ENCODE data around the gene ABCA7. TPM values are rescaled to one million over a fixed set of nuclear protein-coding genes. Genes with fewer than 3 reads are reported as not detected.

The ABCA7 gene
- total and polyA plus RNA-seq, 2 of the 13 experiments (the other 11 are each of a cell fraction or from before 2014, with no cell fraction given), result 4.4 to 32.4 TPM

DNA sequence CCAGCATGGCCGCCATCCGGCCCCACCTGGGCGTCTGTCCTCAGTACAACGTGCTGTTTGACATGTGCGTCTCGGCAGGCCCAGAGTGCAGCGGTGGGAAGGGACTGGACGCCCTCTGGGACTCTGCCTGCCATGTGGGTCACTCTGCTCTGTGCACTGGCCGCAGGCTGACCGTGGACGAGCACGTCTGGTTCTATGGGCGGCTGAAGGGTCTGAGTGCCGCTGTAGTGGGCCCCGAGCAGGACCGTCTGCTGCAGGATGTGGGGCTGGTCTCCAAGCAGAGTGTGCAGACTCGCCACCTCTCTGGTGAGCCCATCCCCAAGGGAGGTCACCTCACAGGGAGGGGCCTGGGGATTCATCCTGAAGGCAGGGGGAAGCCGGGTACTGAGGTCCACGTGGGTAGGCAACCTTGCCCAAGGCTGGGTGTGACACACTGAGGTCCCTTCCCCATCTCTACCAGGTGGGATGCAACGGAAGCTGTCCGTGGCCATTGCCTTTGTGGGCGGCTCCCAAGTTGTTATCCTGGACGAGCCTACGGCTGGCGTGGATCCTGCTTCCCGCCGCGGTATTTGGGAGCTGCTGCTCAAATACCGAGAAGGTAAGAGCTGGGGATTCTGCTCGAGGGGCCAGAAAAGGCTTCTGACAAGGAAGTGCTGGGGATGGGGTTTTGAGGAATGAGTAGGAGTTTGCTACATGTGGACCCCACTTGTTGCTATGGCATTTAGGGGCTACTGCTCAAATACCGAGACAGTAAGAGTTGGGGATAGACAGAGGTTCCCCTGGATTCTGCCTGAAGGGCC is 11.3 kb downstream of the ABCA7 start (continued):
- TF ChIP-seq, protein P1, sequence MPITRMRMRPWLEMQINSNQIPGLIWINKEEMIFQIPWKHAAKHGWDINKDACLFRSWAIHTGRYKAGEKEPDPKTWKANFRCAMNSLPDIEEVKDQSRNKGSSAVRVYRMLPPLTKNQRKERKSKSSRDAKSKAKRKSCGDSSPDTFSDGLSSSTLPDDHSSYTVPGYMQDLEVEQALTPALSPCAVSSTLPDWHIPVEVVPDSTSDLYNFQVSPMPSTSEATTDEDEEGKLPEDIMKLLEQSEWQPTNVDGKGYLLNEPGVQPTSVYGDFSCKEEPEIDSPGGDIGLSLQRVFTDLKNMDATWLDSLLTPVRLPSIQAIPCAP (CRISPR knock-in tag; IDR thresholded peaks at IDR 0.05; ENCODE audit: low read depth), result peak; percentile 86
- TF ChIP-seq, protein P2, sequence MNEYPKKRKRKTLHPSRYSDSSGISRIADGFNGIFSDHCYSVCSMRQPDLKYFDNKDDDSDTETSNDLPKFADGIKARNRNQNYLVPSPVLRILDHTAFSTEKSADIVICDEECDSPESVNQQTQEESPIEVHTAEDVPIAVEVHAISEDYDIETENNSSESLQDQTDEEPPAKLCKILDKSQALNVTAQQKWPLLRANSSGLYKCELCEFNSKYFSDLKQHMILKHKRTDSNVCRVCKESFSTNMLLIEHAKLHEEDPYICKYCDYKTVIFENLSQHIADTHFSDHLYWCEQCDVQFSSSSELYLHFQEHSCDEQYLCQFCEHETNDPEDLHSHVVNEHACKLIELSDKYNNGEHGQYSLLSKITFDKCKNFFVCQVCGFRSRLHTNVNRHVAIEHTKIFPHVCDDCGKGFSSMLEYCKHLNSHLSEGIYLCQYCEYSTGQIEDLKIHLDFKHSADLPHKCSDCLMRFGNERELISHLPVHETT (CRISPR knock-in tag; conservative IDR thresholded peaks at IDR 0.05), result 0 out of 2 replicates have a peak, but pooled peaks have one; percentile 36
- TF ChIP-seq HNRNPLL (IDR thresholded peaks at IDR 0.05; ENCODE audit: low read depth, low read length, poor library complexity, severe bottlenecking) (peak; percentile 38), NKX3-1 (CRISPR knock-in tag; IDR thresholded peaks at IDR 0.05) (0 out of 2 replicates have a peak, but pooled peaks have one; percentile 51), ZNF549 (CRISPR knock-in tag; IDR thresholded peaks at IDR 0.05) (no peak), BRCA1 (CRISPR knock-in tag; IDR thresholded peaks at IDR 0.05) (no peak), ZNF501 (CRISPR knock-in tag; IDR thresholded peaks at IDR 0.05) (peak; percentile 87), ZNF263 (CRISPR knock-in tag; IDR thresholded peaks at IDR 0.05) (peak; percentile 78; the same call in 1 of the 2 replicates), PLRG1 (conservative IDR thresholded peaks at IDR 0.05) (no peak), PAX8 (CRISPR knock-in tag; IDR thresholded peaks at IDR 0.05; ENCODE audit: borderline replicate concordance) (peak; percentile 82; the same call in 1 of the 2 replicates), RFXAP (CRISPR knock-in tag; IDR thresholded peaks at IDR 0.05; ENCODE audit: borderline replicate concordance) (no peak; the same call in 1 of the 2 replicates), NCOR1 (IDR thresholded peaks at IDR 0.05; ENCODE audit: borderline replicate concordance, low read length) (no peak), ZNF274 (CRISPR knock-in tag; IDR thresholded peaks at IDR 0.05) (peak; percentile 57), ZNF350 (CRISPR knock-in tag; IDR thresholded peaks at IDR 0.05; ENCODE audit: borderline replicate concordance, low read depth) (peak; percentile 59), SMAD3 (CRISPR knock-in tag; IDR thresholded peaks at IDR 0.05) (no peak; the same call in 1 of the 2 replicates), STAG1 (CRISPR knock-in tag; IDR thresholded peaks at IDR 0.05) (no peak), ZNF772 (CRISPR knock-in tag; IDR thresholded peaks at IDR 0.05) (peak; percentile 63; the same call in 1 of the 2 replicates), THAP11 (CRISPR knock-in tag; IDR thresholded peaks at IDR 0.05) (peak; percentile 39; the same call in 1 of the 2 replicates), ZNF382 (CRISPR knock-in tag; IDR thresholded peaks at IDR 0.05; ENCODE audit: borderline replicate concordance) (no peak), ZNF383 (CRISPR knock-in tag; IDR thresholded peaks at IDR 0.05; ENCODE audit: borderline replicate concordance) (no peak), ZNF703 (CRISPR knock-in tag; IDR thresholded peaks at IDR 0.05; ENCODE audit: borderline replicate concordance) (no peak), ZNF672 (CRISPR knock-in tag; IDR thresholded peaks at IDR 0.05) (no peak), ZNF24 (IDR thresholded peaks at IDR 0.05) (no peak), ZNF468 (CRISPR knock-in tag; IDR thresholded peaks at IDR 0.05) (0 out of 2 replicates have a peak, but pooled peaks have one; percentile 79), NFE2 (CRISPR knock-in tag; IDR thresholded peaks at IDR 0.05) (no peak), ZNF788 (CRISPR knock-in tag; IDR thresholded peaks at IDR 0.05; ENCODE audit: borderline replicate concordance) (peak; percentile 80; the same call in 1 of the 2 replicates), ZBTB8A (CRISPR knock-in tag; IDR thresholded peaks at IDR 0.05; ENCODE audit: borderline replicate concordance, low read depth) (no peak)
- TF ChIP-seq, protein P3, sequence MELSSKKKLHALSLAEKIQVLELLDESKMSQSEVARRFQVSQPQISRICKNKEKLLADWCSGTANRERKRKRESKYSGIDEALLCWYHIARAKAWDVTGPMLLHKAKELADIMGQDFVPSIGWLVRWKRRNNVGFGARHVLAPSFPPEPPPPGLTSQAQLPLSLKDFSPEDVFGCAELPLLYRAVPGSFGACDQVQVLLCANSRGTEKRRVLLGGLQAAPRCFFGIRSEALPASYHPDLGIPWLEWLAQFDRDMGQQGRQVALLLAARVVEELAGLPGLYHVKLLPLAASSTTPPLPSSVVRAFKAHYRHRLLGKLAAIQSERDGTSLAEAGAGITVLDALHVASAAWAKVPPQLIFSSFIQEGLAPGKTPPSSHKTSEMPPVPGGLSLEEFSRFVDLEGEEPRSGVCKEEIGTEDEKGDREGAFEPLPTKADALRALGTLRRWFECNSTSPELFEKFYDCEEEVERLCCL (CRISPR knock-in tag; IDR thresholded peaks at IDR 0.05; ENCODE audit: borderline replicate concordance), result peak; percentile 76; the same call in 1 of the 2 replicates

Data from HepG2 (cell line).